Erythroblast (primary cell): ENCODE results near the gene FAM3A.

Source experiments
- DNase-seq, 2 experiments: peaks; one replicate each; lab custom pipeline; 2025; lab: John Stamatoyannopoulos, UW
- GATA1 ChIP-seq: IDR thresholded peaks from 2 replicates; pipeline ENCODE4 v1.6.1; 2011; ENCODE audit warnings: low read depth, mild to moderate bottlenecking, control low read depth, low read length, moderate library complexity
- POLR2A ChIP-seq: IDR thresholded peaks from 2 replicates; pipeline ENCODE4 v1.6.1; 2011; ENCODE audit warnings: mild to moderate bottlenecking, low read length

Gene FAM3A

GRCh38 chrX:154485150-154486051 is 30.6 kb downstream of the FAM3A start:
- peak in 1 of 2 experiments; percentile 47 for DNase-seq
- TF ChIP-seq POLR2A: no peak
- TF ChIP-seq GATA1: no peak

DNA sequence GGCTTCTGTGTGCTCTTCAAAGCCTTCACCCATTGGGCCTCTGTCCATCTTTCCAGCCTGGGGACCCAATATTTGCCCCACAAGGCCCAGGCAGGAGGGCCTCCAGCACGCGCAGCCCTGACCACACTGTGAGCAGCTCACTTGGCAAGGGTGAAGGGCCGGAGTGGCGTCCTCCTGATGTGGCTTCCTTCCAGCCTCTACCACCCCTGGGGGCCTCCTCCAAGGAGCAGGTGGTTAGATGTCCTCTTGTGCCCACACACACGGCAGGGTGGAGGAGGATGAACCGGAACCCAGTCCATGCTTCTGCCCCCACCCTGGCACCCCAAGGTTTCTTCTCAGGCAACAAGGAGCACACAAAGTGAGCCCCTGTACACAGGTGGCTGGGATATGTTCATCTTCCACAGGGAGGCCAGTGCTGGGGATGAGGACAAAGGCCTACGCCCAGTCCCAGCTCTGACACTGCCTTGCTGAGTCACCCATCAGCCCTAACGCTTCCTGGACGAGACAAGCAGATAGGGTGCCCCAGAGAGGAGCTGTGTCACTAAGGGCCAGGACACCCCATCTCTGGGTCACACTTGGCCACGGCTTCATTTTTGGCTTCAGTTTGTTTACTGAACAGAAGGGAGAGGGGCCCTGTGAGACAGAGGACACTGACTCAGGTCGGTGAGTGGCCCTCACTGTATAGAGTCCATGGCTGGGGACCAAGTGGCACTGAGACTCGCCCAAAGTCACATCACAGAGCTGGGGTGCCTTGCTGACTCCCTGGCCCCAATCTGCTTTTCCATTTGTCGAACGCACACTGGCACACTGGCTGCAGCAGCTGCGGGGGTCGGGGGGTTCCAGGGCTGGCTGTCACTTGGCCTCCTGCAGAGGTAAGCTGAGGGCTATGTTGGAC is 31.5 kb downstream of the FAM3A start:
- TF ChIP-seq GATA1: no peak
- TF ChIP-seq POLR2A: peak; percentile 79
- DNase-seq: peak; percentile 89 to 90

DNA sequence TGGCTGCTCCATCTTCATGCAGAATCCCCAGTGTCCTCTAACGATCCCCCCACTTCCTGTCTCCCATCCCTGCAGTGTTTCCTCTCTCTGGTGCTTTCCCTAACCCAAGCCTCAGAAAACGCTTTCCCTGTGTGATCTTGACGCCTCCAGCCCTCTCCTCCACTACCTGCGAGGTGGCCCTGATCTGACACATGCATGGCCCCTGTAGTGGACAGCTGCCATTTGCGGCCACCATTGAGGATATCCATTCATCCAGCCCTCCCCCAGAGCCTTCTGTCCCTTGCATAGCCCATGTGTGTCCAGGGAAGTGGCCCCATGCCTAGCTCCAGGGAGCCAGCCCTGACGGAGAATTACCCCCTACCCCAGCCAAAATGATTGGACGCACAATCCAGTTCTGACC is 32.7 kb downstream of the FAM3A start:
- TF ChIP-seq GATA1 (no peak), POLR2A (peak; percentile 39)
- DNase-seq: no peak

- no peak for DNase-seq
- TF ChIP-seq GATA1: no peak
- no peak for TF ChIP-seq POLR2A
Observed at GRCh38 chrX:154482786-154483185, 33.2 kb downstream of the FAM3A start.

- TF ChIP-seq POLR2A: no peak
- DNase-seq: no peak
Observed at GRCh38 chrX:154481911-154482601, 34.0 kb downstream of the FAM3A start.

GRCh38 chrX:154481195-154481594 is 34.8 kb downstream of the FAM3A start:
- TF ChIP-seq POLR2A (no peak), GATA1 (no peak)
- DNase-seq: no peak

DNA sequence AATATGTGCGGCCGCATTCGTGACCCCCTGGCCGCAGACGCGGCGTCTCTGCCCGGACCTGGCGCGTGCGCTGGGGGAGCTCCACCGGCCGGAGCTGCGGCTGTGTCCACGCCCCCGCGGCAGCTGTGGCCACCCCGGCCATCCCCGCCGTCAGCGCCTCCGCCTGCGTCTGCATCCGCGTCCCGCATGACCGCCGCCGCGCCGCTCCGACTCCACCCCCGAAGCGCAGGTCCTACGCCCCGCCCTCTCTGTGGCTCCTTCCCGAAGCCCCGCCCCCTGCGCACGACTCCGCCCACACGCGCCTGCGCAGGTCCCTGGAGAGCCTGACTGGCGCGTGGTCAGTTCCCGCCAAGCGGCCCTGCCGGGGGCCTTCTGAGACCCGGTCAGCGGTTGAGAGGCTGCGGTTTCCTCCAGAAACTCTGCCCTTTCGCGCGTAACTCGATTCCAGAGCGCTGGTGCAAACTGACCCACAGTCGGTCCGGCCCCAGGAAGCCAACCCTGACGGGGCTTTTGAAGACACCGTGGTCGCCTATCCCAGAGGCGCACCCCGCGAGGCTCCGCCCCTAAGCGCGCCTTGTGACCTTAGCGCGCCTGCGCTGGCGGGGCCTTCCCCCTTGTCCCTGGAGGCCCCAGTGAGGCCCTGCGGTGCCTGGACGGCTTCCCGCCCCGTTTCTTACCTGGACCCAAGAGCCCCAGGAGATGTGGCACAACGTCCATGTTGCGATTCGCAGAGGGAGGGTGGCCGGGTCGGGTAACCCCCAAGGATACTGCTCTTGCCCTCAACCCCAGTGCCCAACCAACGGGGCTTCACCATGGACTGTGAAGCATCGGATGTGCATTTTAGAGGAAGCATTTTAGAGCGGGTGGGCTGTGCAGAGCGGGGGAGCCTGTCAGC is 37.1 kb downstream of the FAM3A start, which contains the start of gene LAGE3:
TSS of gene LAGE3 (minus strand) at position 554 of the 895 bp plus-strand sequence. CDS start at position 188, 366 bp downstream.
- peak; percentile 95 to 97 for DNase-seq
- TF ChIP-seq POLR2A: peak; percentile 81
- no peak for TF ChIP-seq GATA1

DNA sequence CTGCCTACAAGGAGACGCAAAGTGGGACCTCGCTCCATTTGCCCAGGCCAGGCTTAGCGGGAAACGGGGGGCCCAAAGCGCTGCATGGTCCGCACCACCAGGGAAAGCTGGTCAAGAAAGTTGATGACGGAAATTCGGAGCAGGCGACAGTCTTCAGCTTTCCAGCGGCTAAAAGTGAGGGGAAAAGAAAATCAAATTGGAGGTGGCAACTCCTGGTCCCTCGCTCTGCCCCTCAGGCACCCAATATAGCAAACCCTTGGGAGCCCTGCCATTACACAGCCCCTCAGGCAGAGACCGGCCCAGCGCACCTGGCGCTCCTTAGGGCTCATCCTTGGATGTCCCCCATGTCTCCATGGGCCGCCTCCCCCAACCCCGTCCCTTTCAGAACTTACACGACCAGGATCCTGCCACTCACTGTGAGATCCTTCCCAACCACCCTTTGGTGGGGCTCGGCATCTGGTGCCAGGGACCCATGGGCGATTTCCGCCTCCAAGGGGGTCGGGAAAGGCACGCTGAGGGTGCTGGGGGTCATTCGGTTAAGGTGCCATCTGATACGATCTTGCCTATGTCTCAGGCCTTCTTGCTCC is 38.0 kb downstream of the FAM3A start:
- no peak for TF ChIP-seq GATA1
- no peak for TF ChIP-seq POLR2A
- DNase-seq: no peak

DNA sequence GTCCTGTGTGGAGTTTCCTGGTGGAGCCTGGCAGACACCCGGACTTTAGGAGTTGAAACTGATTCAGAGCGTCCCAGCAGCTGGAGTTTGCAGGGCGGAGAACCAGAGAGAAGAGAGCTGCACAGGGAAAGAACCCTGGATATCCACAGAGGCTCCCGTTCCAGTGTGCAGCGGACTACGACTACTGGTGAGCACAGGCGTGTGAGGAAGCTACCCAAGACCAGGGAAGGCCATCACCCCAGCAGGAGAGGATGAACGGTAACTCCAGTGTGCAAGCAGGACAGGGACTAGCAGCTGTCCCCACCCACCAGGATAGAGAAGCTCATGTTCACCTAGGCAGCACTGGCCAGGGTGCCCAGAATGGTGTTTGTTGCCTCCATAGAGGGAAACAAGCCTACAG is 39.2 kb downstream of the FAM3A start:
- no peak for TF ChIP-seq POLR2A
- no peak for TF ChIP-seq GATA1
- DNase-seq: no peak

DNA sequence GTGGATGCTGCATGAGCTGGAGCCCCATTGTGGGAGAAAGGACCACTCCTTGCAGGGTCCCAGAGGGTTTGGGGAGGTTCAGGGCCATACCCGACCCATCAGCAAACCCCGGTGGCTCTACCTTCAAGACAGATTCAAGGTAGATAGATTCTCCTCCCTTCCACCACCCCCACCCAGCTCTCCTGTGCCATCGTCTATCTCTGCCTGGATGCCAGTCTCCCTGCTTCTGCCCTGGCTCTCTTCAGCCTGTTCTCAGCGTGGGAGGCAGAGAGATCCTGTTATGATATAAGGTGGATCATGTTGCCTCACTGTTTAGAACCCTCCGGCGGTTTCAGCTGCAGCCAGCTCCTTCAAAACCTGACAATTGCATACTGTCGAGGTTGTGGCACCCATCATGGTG is 42.3 kb downstream of the FAM3A start:
- no peak for TF ChIP-seq POLR2A
- no peak for DNase-seq

- TF ChIP-seq POLR2A: no peak
- TF ChIP-seq GATA1: no peak
Observed at GRCh38 chrX:154472685-154473632, 43.1 kb downstream of the FAM3A start.

More at GRCh38 chrX:154472685-154473632, 43.1 kb downstream of the FAM3A start:
- DNase-seq: peak in 1 of 2 experiments; percentile 34
